NCI-H1092 treated with DMSO at 0.1 percent for 48 hours (cell line): ENCODE results near the gene DSE.

Experiments
- DNase-seq: peaks from one replicate; lab custom pipeline; 2025; lab: John Stamatoyannopoulos, UW

DSE gene

DNA sequence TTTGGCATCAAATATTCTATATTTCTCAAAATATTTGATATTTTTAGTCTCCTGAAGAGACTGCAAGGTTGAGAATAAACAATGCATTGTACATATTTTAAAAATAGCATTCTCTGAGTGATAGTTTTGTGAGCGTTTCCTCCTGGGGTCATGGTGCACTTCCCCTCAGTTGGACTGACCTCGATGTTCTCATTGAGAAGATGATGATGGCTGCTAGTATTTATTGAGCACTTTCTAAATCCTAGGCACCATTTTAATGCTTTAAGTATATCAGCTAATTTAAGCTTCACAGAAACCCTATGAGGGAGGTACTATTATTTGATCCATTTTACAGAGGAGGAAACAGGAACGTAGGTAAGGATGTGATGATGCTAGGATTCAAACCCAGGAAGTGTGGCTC, 18.2 kb downstream of the DSE start:
- DNase-seq: no peak

DNA sequence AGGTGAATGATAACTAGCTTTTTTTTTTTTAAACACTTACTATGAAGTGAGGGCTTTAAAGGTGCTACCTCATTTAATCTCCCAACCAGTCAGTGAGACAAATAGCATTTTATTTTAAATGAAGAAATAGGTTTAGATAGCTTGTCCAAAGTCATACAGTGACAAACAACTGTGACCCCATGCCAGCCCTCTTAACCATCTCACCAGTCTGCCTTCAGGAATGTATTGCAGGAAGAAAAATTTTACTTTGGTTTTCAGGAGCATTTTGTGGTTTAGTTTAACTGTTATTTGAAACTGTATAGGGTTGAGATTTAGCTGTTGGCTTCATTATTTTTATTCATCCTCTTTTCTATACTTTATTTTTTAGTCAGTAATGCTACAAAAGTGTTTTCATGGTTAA, 18.6 kb downstream of the DSE start:
- DNase-seq: no peak

DNA sequence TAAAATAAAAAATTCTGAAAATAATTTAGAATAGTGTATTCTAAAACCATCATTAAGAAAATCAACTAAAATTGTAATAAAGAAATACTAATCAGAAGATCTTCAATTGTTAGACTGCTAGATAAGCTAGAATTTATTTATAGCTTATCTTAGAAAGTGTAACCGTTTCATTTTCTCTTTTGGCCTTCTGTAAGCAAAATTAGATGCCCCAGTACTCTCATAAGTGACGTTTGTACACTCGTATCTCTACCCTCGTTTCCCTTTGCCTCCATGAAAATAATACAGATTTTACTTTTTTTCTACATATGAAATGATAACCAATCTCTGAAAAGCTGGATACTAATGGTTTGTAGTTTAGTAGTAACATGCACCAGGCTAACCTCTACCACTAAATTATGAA, 19.8 kb downstream of the DSE start:
- DNase-seq: no peak

DNA sequence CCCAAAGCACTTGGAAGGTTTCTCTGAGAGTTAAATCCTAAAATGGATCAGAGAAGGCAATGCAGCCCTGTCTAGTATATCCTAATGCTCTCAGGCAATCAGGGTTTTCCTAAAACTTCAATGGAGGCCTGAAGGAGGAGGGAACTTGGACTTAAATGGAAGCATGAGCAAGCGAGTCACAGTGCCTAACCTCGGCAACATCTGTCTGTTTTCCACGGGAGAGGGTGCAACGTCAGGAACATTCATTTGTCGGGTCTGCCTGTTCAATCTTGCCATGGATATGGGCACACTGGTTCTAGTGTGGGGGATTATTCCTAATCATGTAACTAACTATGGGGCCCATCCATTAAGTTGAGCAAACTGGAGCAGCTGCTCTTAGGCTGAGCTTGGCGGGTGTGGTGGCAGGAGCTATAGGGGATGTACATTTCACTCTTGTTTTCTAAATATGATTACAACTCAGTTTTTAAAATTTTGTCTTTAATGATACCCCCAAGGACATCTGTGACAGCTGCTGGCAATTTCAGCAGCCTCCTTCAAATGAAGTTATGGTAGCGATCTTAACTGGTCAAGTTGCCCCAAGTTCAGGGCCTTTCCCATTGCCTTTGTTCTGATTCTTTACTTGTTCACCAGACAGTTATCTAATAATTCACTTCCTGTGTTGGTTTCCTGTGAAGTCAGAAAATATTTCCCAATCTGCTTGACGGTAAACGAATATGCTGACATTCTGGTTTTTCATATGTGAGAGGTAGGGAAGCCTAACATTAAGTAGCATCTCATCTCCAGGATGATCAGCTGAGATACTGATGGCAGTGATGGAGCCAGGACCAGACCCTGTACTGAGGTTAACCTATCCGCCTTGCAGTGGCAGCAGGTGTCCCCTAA, 21.6 kb downstream of the DSE start:
- DNase-seq: no peak

DNA sequence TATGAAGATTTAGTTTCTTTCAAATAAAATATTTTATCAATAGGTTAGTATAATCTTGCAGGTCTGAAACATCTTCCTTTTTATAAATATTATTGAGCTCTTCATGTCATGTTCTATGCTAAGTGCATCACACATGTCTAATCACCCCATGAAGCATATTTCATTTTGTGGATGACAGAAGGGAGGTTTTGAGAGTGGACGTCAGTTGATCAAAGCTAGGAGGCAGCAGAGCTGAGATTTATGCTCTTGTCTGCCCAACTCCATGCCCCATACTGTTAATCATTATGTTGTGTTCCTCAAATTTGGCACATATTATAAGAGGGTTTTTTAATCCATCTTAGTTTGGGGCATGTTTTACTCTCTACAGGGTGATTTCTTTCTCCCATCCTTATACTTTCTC, 22.7 kb downstream of the DSE start:
- no peak for DNase-seq

DNA sequence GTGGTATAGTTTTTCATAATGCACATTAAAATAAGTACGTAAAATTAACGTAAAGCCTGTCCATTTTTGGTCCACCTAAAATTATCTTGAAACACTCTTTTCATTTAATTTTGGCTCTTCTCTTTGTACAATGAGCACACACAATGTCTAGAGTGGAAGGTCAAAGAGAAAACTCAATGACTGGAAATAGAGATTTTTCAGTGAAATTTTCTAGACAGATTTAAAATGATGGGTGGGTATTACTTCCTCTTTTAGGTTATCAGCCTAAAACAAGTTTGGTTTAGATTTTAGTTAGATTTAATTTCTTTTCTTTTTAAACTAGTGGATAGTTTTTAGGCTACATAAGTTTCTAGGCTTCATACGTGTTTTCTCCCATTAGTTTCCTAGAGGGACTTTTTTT, 24.9 kb downstream of the DSE start:
- no peak for DNase-seq

DNA sequence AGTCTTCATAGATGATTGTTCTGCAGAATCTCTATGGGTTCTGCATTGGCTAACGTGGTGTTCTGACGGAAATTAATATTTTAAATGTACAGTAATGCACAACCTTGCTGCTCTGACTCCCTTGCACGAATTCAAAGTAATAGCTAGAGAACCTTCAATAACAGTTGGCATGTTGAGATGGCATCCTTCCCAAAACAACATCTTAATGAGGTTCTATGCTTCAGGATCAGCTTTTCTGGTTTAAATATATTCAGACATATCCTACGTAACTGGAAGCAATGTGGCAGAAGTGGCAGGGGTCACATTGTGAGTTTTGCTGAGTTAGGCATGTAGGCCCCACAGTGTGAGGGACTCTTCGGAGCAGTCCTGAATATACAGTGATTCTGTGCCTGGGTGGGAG, 25.7 kb downstream of the DSE start:
- DNase-seq: no peak

DNA sequence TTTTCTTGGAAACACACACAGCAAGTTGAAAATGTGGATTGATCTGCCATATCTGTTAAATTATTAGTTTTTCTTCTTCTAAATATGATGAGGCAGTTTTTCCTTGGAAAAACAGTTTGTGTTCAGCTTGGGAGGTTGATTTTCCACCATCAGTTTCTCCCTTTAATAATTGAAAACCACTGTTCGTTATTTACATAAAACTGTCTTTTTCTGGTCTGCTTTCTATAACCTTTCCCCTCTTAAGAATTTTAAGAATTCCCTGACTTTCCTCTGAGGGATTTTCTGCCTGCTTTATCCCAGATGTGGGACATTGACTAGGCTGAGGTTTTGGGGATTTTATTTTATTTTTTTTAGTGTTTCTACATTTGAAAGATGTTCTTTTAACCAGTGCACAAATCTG, 27.2 kb downstream of the DSE start:
- DNase-seq: no peak

DNA sequence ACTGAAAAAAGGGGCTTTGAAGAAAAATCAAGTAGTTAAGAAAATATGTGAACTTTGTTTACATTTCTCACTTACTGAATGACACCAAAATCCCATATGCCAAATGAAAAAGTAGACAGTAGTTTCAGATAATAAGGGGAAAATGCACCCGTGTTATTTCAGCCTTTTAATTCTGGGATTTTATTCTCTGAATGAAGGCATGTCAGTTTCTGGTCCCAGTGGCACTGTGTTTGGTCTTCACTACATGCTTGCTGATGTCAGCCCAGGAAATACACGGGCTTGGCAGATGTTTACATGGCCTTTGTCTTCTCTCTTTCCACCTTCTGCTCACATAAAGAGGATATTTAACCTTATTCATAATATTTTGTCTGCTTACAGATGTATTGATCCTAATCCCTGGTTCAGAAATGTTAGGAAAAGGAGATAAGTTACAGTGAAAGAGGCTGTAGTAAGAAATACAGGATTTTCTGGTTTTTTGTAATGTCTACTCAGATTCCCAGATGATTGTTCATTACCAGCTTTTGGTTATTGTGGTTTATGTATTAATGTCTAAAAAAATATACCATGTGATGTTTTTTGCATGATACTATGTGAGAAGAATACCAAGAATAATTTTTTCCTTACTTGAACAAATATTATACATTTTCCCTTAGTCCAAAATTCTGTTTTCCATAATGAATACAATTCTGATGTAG, 27.7 kb downstream of the DSE start:
- no peak for DNase-seq

DNA sequence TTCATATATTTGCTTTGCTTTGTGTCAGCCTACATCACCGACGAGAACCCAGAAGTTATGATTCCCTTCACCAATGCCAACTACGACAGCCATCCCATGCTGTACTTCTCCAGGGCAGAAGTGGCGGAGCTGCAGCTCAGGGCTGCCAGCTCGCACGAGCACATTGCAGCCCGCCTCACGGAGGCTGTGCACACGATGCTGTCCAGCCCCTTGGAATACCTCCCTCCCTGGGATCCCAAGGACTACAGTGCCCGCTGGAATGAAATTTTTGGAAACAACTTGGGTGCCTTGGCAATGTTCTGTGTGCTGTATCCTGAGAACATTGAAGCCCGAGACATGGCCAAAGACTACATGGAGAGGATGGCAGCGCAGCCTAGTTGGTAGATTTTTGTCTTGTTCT, 28.5 kb downstream of the DSE start:
- no peak for DNase-seq

DNA sequence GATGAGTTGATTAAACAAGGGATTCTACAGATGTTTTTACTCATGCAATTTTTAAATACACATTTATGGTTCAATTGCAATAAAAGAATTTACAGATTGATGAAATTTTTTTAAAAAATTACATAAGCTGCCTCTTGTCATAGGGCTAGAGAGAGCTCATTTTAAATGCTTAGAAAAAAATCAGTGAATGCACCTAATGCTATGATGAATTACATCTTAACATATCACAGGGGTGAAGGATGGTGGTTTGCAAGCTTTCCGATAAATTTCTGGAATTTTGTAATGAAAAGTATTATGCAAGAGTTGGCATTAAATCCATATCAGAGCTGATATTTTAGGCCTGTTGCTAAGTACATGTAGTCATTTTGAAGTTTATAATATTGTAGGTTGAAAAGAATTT, 29.6 kb downstream of the DSE start:
- DNase-seq: no peak

DNA sequence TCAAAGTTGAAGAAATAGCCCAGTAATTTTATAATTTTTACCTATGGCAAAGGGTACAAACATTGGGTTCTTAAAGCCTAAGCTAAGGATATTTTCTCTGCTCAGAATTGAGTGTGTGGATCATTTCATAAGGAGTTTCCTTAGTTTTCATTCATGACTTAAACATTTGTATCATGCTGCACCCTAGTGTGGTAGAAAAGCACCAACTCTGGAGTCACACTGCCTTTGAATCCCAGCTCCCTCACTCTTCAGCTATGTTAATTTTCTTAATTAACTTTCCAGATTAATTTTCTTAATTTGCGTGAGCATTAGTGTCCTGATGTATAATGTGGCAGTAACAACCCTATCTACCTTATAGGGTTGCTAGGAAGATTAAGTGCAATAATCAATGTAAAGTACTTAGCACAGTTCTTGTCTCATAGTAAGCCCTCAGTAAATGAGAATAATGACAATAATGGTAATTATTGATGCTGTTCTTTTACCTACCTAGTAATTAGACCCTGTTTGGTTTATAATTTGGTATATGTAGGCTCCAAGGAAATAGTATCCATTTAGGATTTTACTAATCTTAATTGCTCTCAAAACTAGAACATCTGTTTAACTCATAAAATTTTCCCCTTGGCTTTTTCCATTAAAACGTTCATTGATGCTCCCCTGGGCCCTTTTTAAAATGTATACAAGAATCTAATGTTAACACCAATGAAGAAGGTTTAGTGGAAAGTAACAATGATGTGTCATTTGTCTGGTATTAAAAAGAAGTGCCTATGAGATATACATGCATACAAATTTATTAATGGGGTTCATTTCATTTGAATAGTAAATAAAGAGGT, 31.6 kb downstream of the DSE start:
- DNase-seq: no peak

DNA sequence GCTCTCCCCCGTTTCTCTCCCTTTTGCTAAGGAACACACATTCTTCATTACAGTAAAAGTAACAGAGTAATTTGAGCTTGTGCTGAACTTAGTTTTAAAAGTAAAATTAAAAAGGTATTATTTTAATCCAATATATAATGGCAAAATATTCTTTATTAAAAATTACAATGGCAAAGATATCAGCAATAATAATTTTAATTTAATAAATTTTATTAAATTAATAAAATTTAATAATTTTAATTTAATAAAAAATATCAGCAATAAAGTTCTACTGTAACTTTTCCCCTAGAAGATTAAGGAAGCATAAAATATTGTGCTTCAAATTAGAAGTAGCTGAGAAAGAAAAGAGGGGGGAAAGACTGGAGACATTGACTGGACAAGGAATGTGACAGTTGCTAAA, 32.5 kb downstream of the DSE start:
- DNase-seq: no peak

DNA sequence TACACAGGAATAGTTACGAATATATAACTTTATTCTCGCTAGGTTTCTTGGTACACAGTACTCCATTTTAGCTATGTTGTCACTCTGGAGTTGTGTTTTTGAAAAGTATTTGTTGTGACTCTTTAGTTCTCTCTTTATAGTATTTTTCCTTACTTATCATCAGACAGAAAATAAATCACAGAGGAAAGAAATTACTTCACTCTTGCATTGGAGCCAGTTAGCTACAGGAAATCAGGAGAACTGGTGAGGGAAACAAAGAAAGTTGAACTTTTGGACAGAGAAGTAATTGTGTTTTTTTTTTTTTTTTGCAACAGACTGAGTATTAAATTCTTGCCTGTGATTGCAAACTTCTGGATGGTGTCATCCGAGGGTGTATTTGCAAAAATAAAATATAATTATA, 33.9 kb downstream of the DSE start:
- DNase-seq: no peak

DNA sequence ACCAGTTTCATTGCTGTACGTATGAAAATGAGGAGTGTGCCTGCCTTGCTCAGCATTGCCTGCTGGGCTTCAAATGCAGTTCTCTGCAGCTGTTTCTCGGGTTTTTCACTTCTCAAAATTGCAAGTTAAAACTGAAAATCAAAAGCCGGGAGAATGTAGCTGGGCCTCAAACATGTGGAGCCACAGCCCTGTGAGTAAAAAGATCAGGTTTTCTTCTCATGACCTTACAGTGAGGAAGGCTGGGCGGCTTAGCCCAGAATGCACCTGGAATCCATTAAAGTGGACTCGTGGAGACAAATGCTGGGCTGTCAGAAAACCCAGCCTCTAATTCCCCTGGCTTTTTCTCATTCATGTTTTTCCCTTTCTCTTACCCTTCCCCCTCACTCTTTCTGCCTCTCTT, 34.4 kb downstream of the DSE start:
- no peak for DNase-seq

DNA sequence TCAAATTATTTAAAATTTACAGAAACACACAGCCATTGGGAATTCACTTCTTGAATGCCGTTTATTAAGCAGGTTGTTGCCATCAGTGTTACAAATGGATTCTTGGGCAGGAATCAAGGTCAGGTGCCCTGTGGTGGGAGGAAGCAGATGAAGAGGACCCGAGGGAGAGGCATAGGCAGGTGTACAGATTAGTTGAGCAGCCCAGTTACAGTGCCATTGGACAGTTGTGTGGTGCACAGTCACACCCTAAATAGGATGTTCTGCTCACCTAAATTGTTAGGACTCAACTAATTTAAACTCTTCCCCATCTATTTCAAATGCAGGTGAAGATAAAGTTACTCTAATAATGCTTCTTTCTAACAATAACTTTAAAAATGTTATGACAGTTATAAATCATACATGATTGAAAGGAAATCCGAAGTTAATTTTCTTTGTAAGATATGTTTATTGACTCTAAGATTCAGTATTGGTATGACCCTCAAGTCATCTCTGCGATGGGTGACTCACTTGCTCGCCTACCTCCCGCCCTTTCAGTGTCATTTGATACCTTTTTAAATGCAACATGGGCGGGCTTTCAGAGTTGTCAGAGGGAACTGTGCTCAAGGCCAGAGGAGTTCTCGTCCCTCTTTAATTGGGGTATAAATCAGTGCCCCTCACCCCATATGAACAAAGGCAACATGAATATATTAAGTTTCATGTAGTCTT, 35.1 kb downstream of the DSE start:
- DNase-seq: no peak

DNA sequence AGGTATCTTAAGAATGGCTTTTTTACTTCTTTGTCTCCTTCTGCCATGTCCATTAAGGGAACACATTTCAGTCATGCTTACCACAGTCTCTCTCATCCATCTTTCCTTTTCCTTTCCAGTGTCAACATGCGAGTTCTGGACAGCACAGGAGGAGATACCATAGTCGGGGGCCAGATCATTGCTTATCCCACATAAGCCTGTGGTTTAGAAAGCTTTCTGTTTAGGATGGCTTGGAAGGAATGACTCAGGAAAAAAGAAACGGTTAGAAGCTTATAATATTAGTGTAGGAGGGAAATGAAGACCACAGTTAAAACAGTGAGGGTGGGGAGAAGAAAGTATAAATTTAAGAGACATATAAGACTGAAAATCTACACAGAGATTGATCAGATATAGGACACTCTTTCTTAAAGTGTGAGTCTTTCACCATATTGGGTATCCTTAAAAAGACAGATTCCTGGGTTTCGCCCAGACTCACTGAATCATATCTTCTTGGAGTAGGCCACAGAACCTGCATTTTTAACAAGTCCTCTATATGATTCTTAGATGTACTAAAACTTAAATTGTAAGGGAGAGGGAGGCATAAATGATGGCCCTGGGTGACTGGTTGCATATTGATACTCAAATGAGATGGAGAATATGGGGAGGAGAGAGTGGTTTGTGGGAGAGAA, 36.1 kb downstream of the DSE start:
- no peak for DNase-seq

DNA sequence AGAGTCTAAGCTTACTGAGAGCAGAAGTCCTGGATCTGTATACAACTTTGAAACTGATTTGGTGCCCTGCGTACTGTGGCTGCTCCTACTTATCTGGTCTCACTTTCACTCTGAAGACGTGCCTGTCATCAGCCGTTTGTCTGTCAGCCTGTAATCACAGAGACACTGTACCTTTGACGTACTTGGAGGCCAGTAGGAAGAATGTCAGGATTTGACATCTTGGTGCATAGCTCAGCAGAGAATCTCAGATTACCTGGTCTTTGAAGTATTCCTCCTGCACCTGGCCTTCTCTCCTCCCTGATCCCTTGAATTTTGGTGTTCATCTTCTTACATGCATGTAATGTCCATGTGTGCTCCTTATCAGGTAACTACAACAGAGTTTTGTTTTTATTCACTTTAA, 37.7 kb downstream of the DSE start:
- DNase-seq: no peak

DNA sequence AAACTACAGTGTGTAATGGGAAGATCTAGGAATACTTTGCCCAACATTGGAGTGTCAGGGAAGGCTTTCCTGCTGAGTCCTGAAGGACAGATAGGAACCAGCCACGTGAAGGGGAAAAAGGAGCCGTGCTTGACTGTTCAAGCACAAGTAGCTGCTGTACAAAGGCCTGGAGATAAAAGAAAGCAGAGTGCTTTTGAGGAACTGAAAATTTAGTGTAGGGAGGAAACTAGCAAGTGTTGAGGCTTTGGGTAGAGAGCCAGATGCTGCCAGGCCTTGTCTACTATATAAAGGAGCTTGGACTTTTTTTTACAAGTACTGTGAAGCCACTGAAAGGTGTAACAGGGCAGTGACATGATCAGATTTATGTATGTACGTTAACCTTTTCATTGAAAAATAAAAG, 39.0 kb downstream of the DSE start:
- DNase-seq: no peak

DNA sequence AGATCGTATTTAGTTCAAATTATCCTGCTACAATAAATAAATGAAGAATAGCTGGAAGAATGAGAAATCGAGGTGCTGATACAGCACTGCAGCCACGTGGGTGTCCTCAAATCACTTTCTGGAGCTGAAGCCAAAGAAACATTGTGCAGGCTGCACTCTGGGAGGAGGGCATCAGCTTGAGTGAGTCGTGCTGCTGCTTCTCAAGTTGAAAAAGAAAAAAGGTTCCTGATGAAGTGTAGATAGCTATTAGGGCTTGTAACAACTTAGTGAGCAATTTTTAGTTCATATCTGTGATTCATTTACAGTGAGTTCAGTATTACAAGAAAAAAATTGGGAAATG, 40.5 kb downstream of the DSE start:
- DNase-seq: no peak

DNA sequence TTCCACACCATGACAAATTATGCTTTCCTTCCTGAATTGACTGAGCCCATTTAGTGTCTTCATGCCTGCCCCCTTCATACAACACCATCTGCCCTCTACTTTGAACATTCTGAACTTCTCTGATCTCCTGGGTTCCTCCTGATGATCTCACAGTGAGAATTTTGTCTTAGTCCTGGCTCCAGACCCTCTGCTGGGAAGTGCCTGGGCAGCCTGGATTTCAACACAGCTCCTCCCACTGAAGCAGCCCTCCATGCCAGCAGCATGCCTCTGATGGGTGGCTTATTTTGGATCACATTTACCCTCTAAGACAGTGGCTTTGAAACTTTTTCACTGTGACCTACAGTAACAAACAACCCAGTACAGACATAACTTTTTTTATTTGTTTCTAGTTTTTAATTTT, 41.5 kb downstream of the DSE start:
- no peak for DNase-seq

DNA sequence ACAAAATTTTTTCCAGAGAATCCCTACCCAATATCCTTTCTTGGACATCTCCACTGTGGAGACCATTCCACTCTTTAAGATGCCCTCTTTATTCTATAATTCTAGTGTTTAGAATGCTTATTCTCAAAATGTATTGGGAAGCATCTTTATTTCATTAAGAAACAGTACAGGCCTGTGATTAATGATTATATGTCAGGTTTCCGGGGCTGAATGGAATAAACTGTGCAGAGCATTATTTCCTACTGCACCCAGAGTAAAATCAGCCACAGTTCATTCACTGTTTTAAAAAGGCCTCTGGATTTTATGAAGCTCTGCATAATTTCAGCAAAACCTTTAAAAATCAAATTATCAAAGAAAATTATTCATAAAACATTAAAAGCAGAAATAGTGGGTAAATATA, 42.6 kb downstream of the DSE start:
- no peak for DNase-seq
